ENCODE results near the gene JMJD6.

The JMJD6 gene

GRCh38 chr17:76678330-76678729 lies 48.1 kb downstream of the JMJD6 start:
- no peak for DNase-seq

- DNase-seq, result no peak
Observed at GRCh38 chr17:76677406-76677805, 49.0 kb downstream of the JMJD6 start.

- DNase-seq, result no peak
Observed at GRCh38 chr17:76676629-76677028, 49.8 kb downstream of the JMJD6 start.

GRCh38 chr17:76675648-76676047 lies 50.8 kb downstream of the JMJD6 start:
- DNase-seq, result no peak

- DNase-seq, result no peak
Observed at GRCh38 chr17:76674600-76674999, 51.8 kb downstream of the JMJD6 start.

GRCh38 chr17:76673729-76674128 lies 52.7 kb downstream of the JMJD6 start:
- no peak for DNase-seq

GRCh38 chr17:76672892-76673291 lies 53.5 kb downstream of the JMJD6 start:
- DNase-seq, result no peak

- DNase-seq, result no peak
Observed at GRCh38 chr17:76672270-76672851, 54.0 kb downstream of the JMJD6 start.

GRCh38 chr17:76671912-76672262 lies 54.5 kb downstream of the JMJD6 start:
- no peak for DNase-seq

- peak; percentile 95 to 97 for DNase-seq
Observed at GRCh38 chr17:76671123-76671911, 55.1 kb downstream of the JMJD6 start.

GRCh38 chr17:76670718-76671122 lies 55.7 kb downstream of the JMJD6 start:
- DNase-seq, result no peak

GRCh38 chr17:76670020-76670717 lies 56.2 kb downstream of the JMJD6 start:
- DNase-seq, result no peak
